ENCODE measurements around the gene CEP104.

Gene CEP104

GRCh38 chr1:3771108-3772026 lies 85.6 kb downstream of the CEP104 start:
- CTCF ChIA-PET = interaction anchor here (1.0 kb wide), 1 partner anchor 152 kb away, joined by 3 read pairs; no protein-coding TSS in a partner anchor
- POLR2A ChIA-PET = no interaction called here
- peak overlapping the region; percentile 62 for H3K4me3 ChIP-seq (ENCODE audit: low read depth, low read length)
- TF ChIP-seq CTCF (IDR thresholded peaks at IDR 0.05; ENCODE audit: insufficient read depth, low read length, missing control alignments) = no peak
- DNase-seq (ENCODE audit: low read depth, low spot score) = no peak

GRCh38 chr1:3770047-3770765 lies 86.8 kb downstream of the CEP104 start:
- ChIA-PET CTCF (interaction anchor here (1.3 to 1.5 kb wide), 3 partner anchors 9 to 75 kb away, joined by 3 to 5 read pairs (median 3); no protein-coding TSS in a partner anchor), POLR2A (no interaction called here)
- no peak for TF ChIP-seq CTCF (IDR thresholded peaks at IDR 0.05; ENCODE audit: insufficient read depth, low read length, missing control alignments)
- no peak overlapping the region for H3K4me3 ChIP-seq (ENCODE audit: low read depth, low read length)
- DNase-seq (ENCODE audit: low read depth, low spot score) = no peak

- ChIA-PET CTCF (interaction anchor here (1.5 kb wide), 1 partner anchor 44 kb away, joined by 5 read pairs; no protein-coding TSS in a partner anchor), POLR2A (no interaction called here)
- no peak overlapping the region for H3K4me3 ChIP-seq (ENCODE audit: low read depth, low read length)
- DNase-seq (ENCODE audit: low read depth, low spot score) = no peak
- no peak for TF ChIP-seq CTCF (IDR thresholded peaks at IDR 0.05; ENCODE audit: insufficient read depth, low read length, missing control alignments)
Measured at GRCh38 chr1:3768811-3769390, 88.1 kb downstream of the CEP104 start.

- DNase-seq (ENCODE audit: low read depth, low spot score) = no peak
- TF ChIP-seq CTCF (IDR thresholded peaks at IDR 0.05; ENCODE audit: insufficient read depth, low read length, missing control alignments) = no peak
- H3K4me3 ChIP-seq (ENCODE audit: low read depth, low read length) = no peak overlapping the region
- POLR2A ChIA-PET = no interaction called here
- CTCF ChIA-PET = interaction anchor here (1.9 kb wide), 1 partner anchor 43 kb away, joined by 5 read pairs; no protein-coding TSS in a partner anchor
Measured at GRCh38 chr1:3767328-3767925, 89.6 kb downstream of the CEP104 start.

GRCh38 chr1:3763351-3764125 lies 93.5 kb downstream of the CEP104 start:
- H3K4me3 ChIP-seq (ENCODE audit: low read depth, low read length) = no peak overlapping the region
- no peak for TF ChIP-seq CTCF (IDR thresholded peaks at IDR 0.05; ENCODE audit: insufficient read depth, low read length, missing control alignments)
- DNase-seq (ENCODE audit: low read depth, low spot score) = no peak
- CTCF ChIA-PET = no interaction called here
- POLR2A ChIA-PET = no interaction called here

All from AG04449 (cell line).